Mesothelial cell of epicardium (in vitro differentiated cells): ENCODE data around the gene RPP14. TPM values are rescaled to one million over a fixed set of nuclear protein-coding genes. Genes with fewer than 3 reads are reported as not detected.
"Not testable (repeated sequence)": the region's sequence is repeated elsewhere in the genome, so short reads cannot be mapped to it uniquely, and the experiment has no call there.

Experiments
- DNase-seq, 2 experiments: peaks; one replicate each; pipeline ENCODE4 v3.0.0; 2021; ENCODE audit warnings: low spot score in 2 of 2; ENCODE audit not compliant: unreplicated experiment in 2 of 2
- H3K27ac Mint-ChIP-seq: 2 replicates; pipeline ENCODE4 v1.8.0; 2021; ENCODE audit warnings: mixed read lengths
- H3K27me3 Mint-ChIP-seq: 2 replicates; pipeline ENCODE4 v1.8.0; 2021; ENCODE audit warnings: low read depth, mixed read lengths
- H3K36me3 Mint-ChIP-seq: 2 replicates; pipeline ENCODE4 v1.8.0; 2021; ENCODE audit warnings: mixed read lengths
- H3K4me1 Mint-ChIP-seq: 2 replicates; pipeline ENCODE4 v1.8.0; 2021; ENCODE audit warnings: mixed read lengths
- H3K4me3 Mint-ChIP-seq: 2 replicates; pipeline ENCODE4 v1.8.0; 2021; ENCODE audit warnings: mild to moderate bottlenecking, moderate library complexity, mixed read lengths
- H3K9me3 Mint-ChIP-seq: 2 replicates; pipeline ENCODE4 v1.8.0; 2021; ENCODE audit warnings: mixed read lengths
- total RNA-seq: library from RNA; stranded (reverse); gene quantifications from 3 replicates; pipeline ENCODE4 v1.2.1, GENCODE V29; 2021
- TF ChIP-seq, protein P1 (sequence below): fragments of 200-600 bp; sonication (generic); IDR thresholded peaks from one replicate; pipeline ENCODE4 v1.5.0; 2021; ENCODE audit warnings: antibody characterized with exemption; ENCODE audit not compliant: unreplicated experiment

RPP14 gene
- total RNA-seq, 1 donor from 2014 or later: 24.2 TPM

DNA sequence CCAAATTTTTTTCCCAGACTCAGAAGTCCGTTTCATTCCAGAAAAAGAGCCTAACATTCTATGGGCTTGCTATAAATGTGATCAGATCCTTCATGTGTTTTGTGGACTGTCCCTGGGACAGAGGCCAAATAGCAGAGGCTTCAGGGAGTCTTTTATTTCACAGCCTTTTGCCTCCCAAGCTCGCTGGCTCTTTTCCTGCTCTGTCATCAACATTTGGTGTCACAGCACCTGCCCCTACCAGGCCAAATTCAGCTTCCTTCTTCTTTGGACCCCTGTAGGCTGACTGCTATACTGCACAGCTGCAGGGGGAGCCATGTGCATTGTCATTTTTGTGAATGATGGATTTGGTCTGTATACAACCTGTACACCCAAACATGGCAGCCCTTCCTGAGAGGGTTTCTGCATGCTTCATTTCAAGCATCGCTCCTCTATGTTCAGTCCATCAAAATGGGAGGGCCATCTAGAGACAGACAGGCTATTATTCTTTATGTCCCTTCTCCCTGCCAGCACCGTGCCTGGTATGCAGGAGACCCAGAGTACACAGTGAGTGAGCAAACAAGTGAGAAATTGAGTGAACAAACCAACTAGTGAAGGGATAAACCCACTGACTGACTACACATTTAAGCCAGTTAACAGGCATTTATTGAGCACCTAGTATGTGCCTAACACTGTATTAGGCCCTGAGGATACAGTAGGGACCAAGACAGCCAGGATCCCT lies 17.9 kb upstream of the RPP14 start:
- Mint-ChIP-seq H3K27ac (no peak overlapping the region), H3K9me3 (no peaks in the 10 kb centered on the region), H3K4me3 (no peak overlapping the region), H3K36me3 (peaks cover 4% of the 10 kb centered on the region), H3K27me3 (no peaks in the 10 kb centered on the region), H3K4me1 (no peaks in the 10 kb centered on the region)
- TF ChIP-seq, protein P1, sequence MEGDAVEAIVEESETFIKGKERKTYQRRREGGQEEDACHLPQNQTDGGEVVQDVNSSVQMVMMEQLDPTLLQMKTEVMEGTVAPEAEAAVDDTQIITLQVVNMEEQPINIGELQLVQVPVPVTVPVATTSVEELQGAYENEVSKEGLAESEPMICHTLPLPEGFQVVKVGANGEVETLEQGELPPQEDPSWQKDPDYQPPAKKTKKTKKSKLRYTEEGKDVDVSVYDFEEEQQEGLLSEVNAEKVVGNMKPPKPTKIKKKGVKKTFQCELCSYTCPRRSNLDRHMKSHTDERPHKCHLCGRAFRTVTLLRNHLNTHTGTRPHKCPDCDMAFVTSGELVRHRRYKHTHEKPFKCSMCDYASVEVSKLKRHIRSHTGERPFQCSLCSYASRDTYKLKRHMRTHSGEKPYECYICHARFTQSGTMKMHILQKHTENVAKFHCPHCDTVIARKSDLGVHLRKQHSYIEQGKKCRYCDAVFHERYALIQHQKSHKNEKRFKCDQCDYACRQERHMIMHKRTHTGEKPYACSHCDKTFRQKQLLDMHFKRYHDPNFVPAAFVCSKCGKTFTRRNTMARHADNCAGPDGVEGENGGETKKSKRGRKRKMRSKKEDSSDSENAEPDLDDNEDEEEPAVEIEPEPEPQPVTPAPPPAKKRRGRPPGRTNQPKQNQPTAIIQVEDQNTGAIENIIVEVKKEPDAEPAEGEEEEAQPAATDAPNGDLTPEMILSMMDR: no peak
- no peak for DNase-seq

DNA sequence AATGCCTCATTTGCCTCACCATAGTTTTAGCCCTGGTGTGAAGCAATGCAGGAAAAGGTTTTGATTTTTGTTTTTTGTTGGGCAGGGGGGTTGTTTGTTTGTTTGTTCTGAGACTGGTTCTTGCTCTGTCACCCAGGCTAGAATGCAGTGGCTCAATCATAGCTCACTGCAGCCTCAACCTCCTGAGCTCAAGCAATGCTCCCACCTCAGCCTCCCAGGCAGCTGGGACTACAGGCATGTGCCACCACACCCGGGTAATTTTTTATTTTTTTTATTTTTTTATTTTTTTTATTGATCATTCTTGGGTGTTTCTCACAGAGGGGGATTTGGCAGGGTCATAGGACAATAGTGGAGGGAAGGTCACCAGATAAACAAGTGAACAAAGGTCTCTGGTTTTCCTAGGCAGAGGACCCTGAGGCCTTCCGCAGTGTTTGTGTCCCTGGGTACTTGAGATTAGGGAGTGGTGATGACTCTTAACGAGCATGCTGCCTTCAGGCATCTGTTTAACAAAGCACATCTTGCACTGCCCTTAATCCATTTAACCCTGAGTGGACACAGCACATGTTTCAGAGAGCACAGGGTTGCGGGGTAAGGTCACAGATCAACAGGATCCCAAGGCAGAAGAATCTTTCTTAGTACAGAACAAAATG lies 17.0 kb upstream of the RPP14 start:
- not testable (repeated sequence) for H3K4me1 Mint-ChIP-seq, H3K9me3 Mint-ChIP-seq, H3K36me3 Mint-ChIP-seq, H3K27me3 Mint-ChIP-seq, DNase-seq, H3K4me3 Mint-ChIP-seq, H3K27ac Mint-ChIP-seq

DNA sequence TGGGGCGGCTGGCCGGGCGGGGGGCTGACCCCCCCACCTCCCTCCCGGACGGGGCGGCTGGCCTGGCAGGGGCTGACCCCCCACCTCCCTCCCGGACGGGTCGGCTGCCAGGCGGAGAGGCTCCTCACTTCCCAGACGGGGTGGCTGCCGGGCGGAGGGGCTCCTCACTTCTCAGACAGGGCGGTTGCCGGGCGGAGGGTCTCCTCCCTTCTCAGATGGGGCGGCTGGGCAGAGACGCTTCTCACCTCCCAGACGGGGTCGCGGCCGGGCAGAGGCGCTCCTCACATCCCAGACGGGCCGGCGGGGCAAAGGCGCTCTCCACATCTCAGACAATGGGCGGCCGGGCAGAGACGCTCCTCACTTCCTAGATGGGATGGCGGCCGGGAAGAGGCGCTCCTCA lies 15.6 kb upstream of the RPP14 start:
- not testable (repeated sequence) for H3K27me3 Mint-ChIP-seq, H3K36me3 Mint-ChIP-seq, H3K27ac Mint-ChIP-seq, H3K4me1 Mint-ChIP-seq, H3K9me3 Mint-ChIP-seq, H3K4me3 Mint-ChIP-seq, DNase-seq

DNA sequence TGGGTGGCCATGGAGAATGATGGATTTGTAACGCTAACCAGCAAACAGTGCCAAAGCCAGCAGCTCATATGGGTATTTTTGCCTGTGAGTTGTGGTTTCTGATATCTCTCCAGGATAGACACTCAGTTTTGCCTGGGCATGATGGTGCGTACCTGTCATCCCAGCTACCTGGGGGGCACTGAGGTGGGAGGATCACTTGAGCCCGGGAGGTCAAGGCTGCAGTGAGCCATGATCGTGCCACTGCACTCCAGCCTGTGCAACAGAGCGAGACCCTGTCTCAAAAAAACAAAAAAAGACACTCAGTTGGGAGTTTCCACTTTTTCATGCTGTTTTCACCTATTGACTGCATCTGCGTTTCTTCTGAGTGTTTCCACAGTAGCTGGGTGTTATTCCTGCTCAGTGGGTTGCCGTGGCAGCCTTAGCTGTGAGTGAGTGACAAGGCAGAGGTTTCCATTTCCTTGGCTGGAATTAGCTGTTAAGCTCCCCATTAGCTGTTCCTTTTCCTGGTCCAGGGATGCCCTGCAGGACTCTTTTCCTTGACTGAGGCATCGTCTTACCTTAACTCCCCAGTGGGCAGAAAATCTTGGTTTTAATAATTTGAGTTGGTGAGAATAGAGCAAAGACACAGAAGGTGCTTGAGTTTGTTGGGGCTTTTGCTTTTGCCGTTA lies 14.2 kb upstream of the RPP14 start:
- H3K36me3 Mint-ChIP-seq: no peaks in the 10 kb centered on the region
- DNase-seq: no peak
- no peaks in the 10 kb centered on the region for H3K4me1 Mint-ChIP-seq
- H3K9me3 Mint-ChIP-seq: peaks cover 4% of the 10 kb centered on the region
- H3K27ac Mint-ChIP-seq: no peak overlapping the region
- H3K27me3 Mint-ChIP-seq: peaks cover 2% of the 10 kb centered on the region
- H3K4me3 Mint-ChIP-seq: no peak overlapping the region
- TF ChIP-seq, protein P1: no peak

DNA sequence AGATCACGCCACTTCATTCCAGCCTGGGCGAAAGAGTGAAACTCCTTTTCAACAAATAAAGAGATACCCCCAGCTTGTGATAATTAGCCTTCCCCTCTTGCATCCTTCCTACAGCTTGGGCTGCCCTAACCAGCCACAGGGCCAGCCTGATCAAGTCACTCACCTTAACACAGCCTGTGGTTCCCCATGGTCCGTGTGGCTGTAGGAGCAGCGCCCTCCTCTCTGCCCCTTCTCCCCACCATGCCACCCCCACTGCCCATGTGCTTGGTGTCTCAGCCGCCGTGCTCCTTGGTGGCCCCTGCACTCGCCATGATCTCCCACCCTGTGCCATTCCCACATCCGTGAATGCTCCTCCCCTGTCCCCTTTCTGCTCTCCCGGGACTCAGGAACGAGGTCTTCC lies 13.2 kb upstream of the RPP14 start:
- Mint-ChIP-seq H3K27ac (no peak overlapping the region), H3K27me3 (peaks cover 2% of the 10 kb centered on the region), H3K36me3 (no peaks in the 10 kb centered on the region), H3K4me3 (no peak overlapping the region), H3K4me1 (no peaks in the 10 kb centered on the region), H3K9me3 (peaks cover 4% of the 10 kb centered on the region)
- DNase-seq: no peak
- TF ChIP-seq, protein P1: no peak

DNA sequence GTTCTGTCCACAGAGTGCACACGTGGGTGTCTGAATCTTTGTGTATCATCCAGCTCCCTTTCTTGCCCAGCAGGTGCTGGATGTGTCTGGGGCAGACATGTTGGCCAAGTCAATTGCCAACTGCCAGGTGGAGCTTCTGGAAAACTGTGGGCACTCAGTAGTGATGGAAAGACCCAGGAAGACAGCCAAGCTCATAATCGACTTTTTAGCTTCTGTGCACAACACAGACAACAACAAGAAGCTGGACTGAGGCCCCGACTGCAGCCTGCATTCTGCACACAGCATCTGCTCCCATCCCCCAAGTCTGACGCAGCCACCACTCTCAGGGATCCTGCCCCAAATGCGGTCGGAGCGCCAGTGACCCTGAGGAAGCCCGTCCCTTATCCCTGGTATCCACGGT lies 12.5 kb upstream of the RPP14 start:
- Mint-ChIP-seq H3K36me3 (no peaks in the 10 kb centered on the region), H3K27ac (no peak overlapping the region), H3K9me3 (peaks cover 4% of the 10 kb centered on the region), H3K27me3 (peaks cover 6% of the 10 kb centered on the region), H3K4me1 (no peaks in the 10 kb centered on the region), H3K4me3 (no peak overlapping the region)
- TF ChIP-seq, protein P1: no peak
- no peak for DNase-seq
